Stimulated activated CD8-positive, alpha-beta memory T cell treated with anti-CD3 and anti-CD28 coated beads, Interleukin-4, amount 100 ng/mL, for 24 hours (primary cell): ENCODE results near the gene PPP1R10.

Experiments used
- DNase-seq: peaks from one replicate; pipeline ENCODE4 v3.0.0-alpha.2; 2020; ENCODE audit warnings: low read depth

PPP1R10 gene

GRCh38 chr6:30619561-30619960 lies 2.5 kb upstream of the PPP1R10 start:
- no peak for DNase-seq

- no peak for DNase-seq
These were observed 1.3 kb upstream of the PPP1R10 start for GRCh38 chr6:30618270-30618797.

- DNase-seq: peak; percentile 93
These were observed 674 bp upstream of the PPP1R10 start, which contains the start of gene MRPS18B for GRCh38 chr6:30617565-30618269. MRPS18B (plus strand) TSS chr6:30617840; CDS start chr6:30617866, 26 bp downstream.

- no peak for DNase-seq
These were observed 859 bp downstream of the PPP1R10 start for GRCh38 chr6:30615958-30616810.

GRCh38 chr6:30615219-30615957 lies 1.7 kb downstream of the PPP1R10 start:
- DNase-seq: no peak

- DNase-seq: peak; percentile 64
These were observed 2.2 kb downstream of the PPP1R10 start for GRCh38 chr6:30614843-30615218.

GRCh38 chr6:30614044-30614842 lies 2.8 kb downstream of the PPP1R10 start:
- no peak for DNase-seq

- DNase-seq: no peak
These were observed 3.6 kb downstream of the PPP1R10 start for GRCh38 chr6:30613251-30614043.

GRCh38 chr6:30612687-30613248 lies 4.3 kb downstream of the PPP1R10 start:
- no peak for DNase-seq

GRCh38 chr6:30612213-30612612 lies 4.8 kb downstream of the PPP1R10 start:
- no peak for DNase-seq

- DNase-seq: no peak
These were observed 5.2 kb downstream of the PPP1R10 start for GRCh38 chr6:30611856-30612194.

- DNase-seq: no peak
These were observed 5.7 kb downstream of the PPP1R10 start for GRCh38 chr6:30611150-30611855.

- DNase-seq: no peak
These were observed 7.0 kb downstream of the PPP1R10 start for GRCh38 chr6:30610065-30610464.

GRCh38 chr6:30603961-30604360 lies 13.1 kb downstream of the PPP1R10 start:
- DNase-seq: no peak

- no peak for DNase-seq
These were observed 15.0 kb downstream of the PPP1R10 start for GRCh38 chr6:30601815-30602641.

- no peak for DNase-seq
These were observed 15.6 kb downstream of the PPP1R10 start for GRCh38 chr6:30601436-30601814.

- DNase-seq: no peak
These were observed 16.5 kb downstream of the PPP1R10 start for GRCh38 chr6:30600451-30600961.

GRCh38 chr6:30599625-30600324 lies 17.3 kb downstream of the PPP1R10 start:
- no peak for DNase-seq
